KMS-11 (cell line): Measurements from ENCODE around the gene MEPE.

Experiments
- H2AFZ ChIP-seq: fragments of 200-600 bp; sonication (generic); 2 replicates; pipeline ENCODE4 v1.6.1; 2016; ENCODE audit warnings: antibody characterized with exemption, mixed run types, low read depth
- H3K27ac ChIP-seq: fragments of 200-600 bp; sonication (generic); 2 replicates; pipeline ENCODE4 v1.6.1; 2016; ENCODE audit warnings: mild to moderate bottlenecking, mixed run types
- H3K27me3 ChIP-seq: fragments of 200-600 bp; sonication (generic); 2 replicates; pipeline ENCODE4 v1.6.1; 2017; ENCODE audit warnings: mild to moderate bottlenecking, low read depth, mixed run types, moderate library complexity; ENCODE audit not compliant: insufficient read depth
- H3K36me3 ChIP-seq: fragments of 200-600 bp; sonication (generic); 2 replicates; pipeline ENCODE4 v1.6.1; 2017; ENCODE audit warnings: mild to moderate bottlenecking, mixed run types; ENCODE audit not compliant: insufficient read depth
- H3K4me1 ChIP-seq: fragments of 200-600 bp; sonication (generic); 2 replicates; pipeline ENCODE4 v1.6.1; 2016; ENCODE audit warnings: mild to moderate bottlenecking, low read depth, mixed run types; ENCODE audit not compliant: poor library complexity, severe bottlenecking
- H3K4me2 ChIP-seq: fragments of 200-600 bp; sonication (generic); 2 replicates; pipeline ENCODE4 v1.7.0; 2016; ENCODE audit warnings: mild to moderate bottlenecking, mixed run types
- H3K4me3 ChIP-seq: fragments of 200-600 bp; sonication (generic); IDR thresholded peaks from 2 replicates; pipeline ENCODE4 v1.6.1; 2017; ENCODE audit warnings: low read depth, low read length, mixed read lengths; ENCODE audit not compliant: insufficient read depth
- H3K79me2 ChIP-seq: fragments of 200-600 bp; sonication (generic); 2 replicates; pipeline ENCODE4 v1.6.1; 2016; ENCODE audit warnings: low read depth, mixed run types; ENCODE audit not compliant: insufficient read depth
- H3K9ac ChIP-seq: fragments of 200-600 bp; sonication (generic); 2 replicates; pipeline ENCODE4 v1.6.1; 2016; ENCODE audit warnings: mild to moderate bottlenecking, mixed run types
- H4K20me1 ChIP-seq: fragments of 200-600 bp; sonication (generic); 2 replicates; pipeline ENCODE4 v1.6.1; 2016; ENCODE audit warnings: mild to moderate bottlenecking, mixed run types; ENCODE audit not compliant: insufficient read depth
- CTCF ChIP-seq: fragments of 200-600 bp; sonication (generic); conservative IDR thresholded peaks from 2 replicates; pipeline ENCODE4 v1.6.1; 2017; ENCODE audit warnings: low read depth, mild to moderate bottlenecking, antibody characterized with exemption, low read length, moderate library complexity, mixed read lengths

Gene MEPE

GRCh38 chr4:87832669-87833068 lies at the start of gene MEPE:
TSS of gene MEPE (plus strand) at chr4:87832969. CDS start at chr4:87834715, 1,746 bp downstream.
- Histone ChIP-seq H3K79me2 (no peaks in the 10 kb centered on the region), H3K4me1 (no peaks in the 10 kb centered on the region), H3K27me3 (no peaks in the 10 kb centered on the region), H3K9ac (no peak within 1 kb of the TSS), H2AFZ (no peak within 1 kb of the TSS), H4K20me1 (no peaks in the 10 kb centered on the region), H3K27ac (no peak within 1 kb of the TSS), H3K4me2 (no peak within 1 kb of the TSS), H3K36me3 (no peaks in the 10 kb centered on the region), H3K4me3 (no peak within 1 kb of the TSS)
- TF ChIP-seq CTCF, result no peak

- Histone ChIP-seq H2AFZ (no peak overlapping the region), H3K27me3 (no peaks in the 10 kb centered on the region), H4K20me1 (no peaks in the 10 kb centered on the region), H3K4me2 (no peak overlapping the region), H3K79me2 (no peaks in the 10 kb centered on the region), H3K36me3 (no peaks in the 10 kb centered on the region), H3K4me1 (no peaks in the 10 kb centered on the region), H3K4me3 (no peak overlapping the region), H3K27ac (no peak overlapping the region), H3K9ac (no peak overlapping the region)
- no peak for TF ChIP-seq CTCF
Observed at GRCh38 chr4:87783781-87784180, 49.0 kb upstream of the MEPE start.

- Histone ChIP-seq H2AFZ (no peak overlapping the region), H3K4me1 (no peaks in the 10 kb centered on the region), H4K20me1 (no peaks in the 10 kb centered on the region), H3K27ac (no peak overlapping the region), H3K36me3 (no peaks in the 10 kb centered on the region), H3K4me2 (no peak overlapping the region), H3K4me3 (no peak overlapping the region), H3K9ac (no peak overlapping the region), H3K27me3 (no peaks in the 10 kb centered on the region), H3K79me2 (no peaks in the 10 kb centered on the region)
- TF ChIP-seq CTCF, result no peak
Observed at GRCh38 chr4:87785731-87786509, 46.8 kb upstream of the MEPE start.

- no peaks in the 10 kb centered on the region for H3K79me2 ChIP-seq
- TF ChIP-seq CTCF, result no peak
- H3K27ac ChIP-seq, result no peak within 1 kb of the TSS
- H2AFZ ChIP-seq, result no peak within 1 kb of the TSS
- no peak within 1 kb of the TSS for H3K4me3 ChIP-seq
- no peak within 1 kb of the TSS for H3K9ac ChIP-seq
- H3K4me1 ChIP-seq, result no peaks in the 10 kb centered on the region
- no peaks in the 10 kb centered on the region for H3K27me3 ChIP-seq
- no peaks in the 10 kb centered on the region for H4K20me1 ChIP-seq
- no peaks in the 10 kb centered on the region for H3K36me3 ChIP-seq
- H3K4me2 ChIP-seq, result no peak within 1 kb of the TSS
Observed at GRCh38 chr4:87799301-87800113, 33.3 kb upstream of the MEPE start, which contains the start of gene IBSP. TSS of gene IBSP (plus strand) at chr4:87799554. CDS start at chr4:87802362, 2,808 bp downstream.
